A673 (cell line): ENCODE measurements around the gene ZBTB47.

Source experiments
- EZH2 ChIP-seq: fragments of 200-600 bp; sonication (generic); IDR thresholded peaks from 2 replicates; pipeline ENCODE4 v1.6.1; 2017; ENCODE audit warnings: borderline replicate concordance, low read depth, mild to moderate bottlenecking, mixed read lengths, antibody characterized with exemption, low read length; ENCODE audit not compliant: poor library complexity, severe bottlenecking
- TF ChIP-seq, protein P1 (sequence below): fragments of 300-800, 200-600 bp; sonication (generic); conservative IDR thresholded peaks from 2 replicates; pipeline ENCODE4 v1.5.1; 2017; ENCODE audit warnings: low read depth, mild to moderate bottlenecking, antibody characterized with exemption, low read length, moderate library complexity, mixed read lengths

DNA sequence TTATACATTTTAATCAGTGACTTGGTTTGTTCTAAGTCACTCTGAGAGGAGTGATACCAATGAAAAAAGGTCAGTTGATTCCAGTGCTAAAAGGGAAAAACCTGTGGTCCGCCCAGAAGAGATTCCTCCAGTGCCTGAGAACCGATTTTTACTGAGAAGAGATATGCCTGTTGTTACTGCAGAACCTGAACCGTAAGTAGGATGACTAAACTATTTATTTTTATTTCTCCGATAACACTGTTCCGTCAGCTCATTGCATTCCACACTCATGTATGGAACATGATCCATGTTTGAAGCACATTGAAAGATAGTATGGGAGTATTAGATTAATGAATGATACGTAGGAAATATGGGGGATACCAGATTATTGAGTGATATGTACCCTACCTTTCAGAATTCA is 20.0 kb upstream of the ZBTB47 start:
- TF ChIP-seq, protein P1, sequence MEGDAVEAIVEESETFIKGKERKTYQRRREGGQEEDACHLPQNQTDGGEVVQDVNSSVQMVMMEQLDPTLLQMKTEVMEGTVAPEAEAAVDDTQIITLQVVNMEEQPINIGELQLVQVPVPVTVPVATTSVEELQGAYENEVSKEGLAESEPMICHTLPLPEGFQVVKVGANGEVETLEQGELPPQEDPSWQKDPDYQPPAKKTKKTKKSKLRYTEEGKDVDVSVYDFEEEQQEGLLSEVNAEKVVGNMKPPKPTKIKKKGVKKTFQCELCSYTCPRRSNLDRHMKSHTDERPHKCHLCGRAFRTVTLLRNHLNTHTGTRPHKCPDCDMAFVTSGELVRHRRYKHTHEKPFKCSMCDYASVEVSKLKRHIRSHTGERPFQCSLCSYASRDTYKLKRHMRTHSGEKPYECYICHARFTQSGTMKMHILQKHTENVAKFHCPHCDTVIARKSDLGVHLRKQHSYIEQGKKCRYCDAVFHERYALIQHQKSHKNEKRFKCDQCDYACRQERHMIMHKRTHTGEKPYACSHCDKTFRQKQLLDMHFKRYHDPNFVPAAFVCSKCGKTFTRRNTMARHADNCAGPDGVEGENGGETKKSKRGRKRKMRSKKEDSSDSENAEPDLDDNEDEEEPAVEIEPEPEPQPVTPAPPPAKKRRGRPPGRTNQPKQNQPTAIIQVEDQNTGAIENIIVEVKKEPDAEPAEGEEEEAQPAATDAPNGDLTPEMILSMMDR: no peak
- TF ChIP-seq EZH2: no peak
